C4-2B (cell line): ENCODE results near the gene VASN.

Experiments
- CTCF ChIP-seq: fragments of 450-650 bp; conservative IDR thresholded peaks from 2 replicates; pipeline ENCODE4 v1.5.1; 2017; ENCODE audit warnings: mild to moderate bottlenecking
- ZFX ChIP-seq: fragments of 450-650 bp; IDR thresholded peaks from 2 replicates; pipeline ENCODE4 v1.6.1; 2017

- no peak for TF ChIP-seq CTCF
- no peak for TF ChIP-seq ZFX
Measured at GRCh38 chr16:4360538-4361021, 11.1 kb upstream of the VASN start.
